H1 (cell line): Measurements from ENCODE around the gene STRA8. TPM values are rescaled to one million over a fixed set of nuclear protein-coding genes. Genes with fewer than 3 reads are reported as not detected.

ENCODE experiments used
- EP300 ChIP-seq, 2 experiments: IDR thresholded peaks; 1 replicate in 1 of 2; 2 replicates in 1 of 2; pipeline ENCODE4 v1.6.1; 2011 to 2012; ENCODE audit warnings: low read depth in 2 of 2, low read length in 2 of 2, mild to moderate bottlenecking in 2 of 2, borderline replicate concordance in 1 of 2, inconsistent platforms in 1 of 2, moderate library complexity in 1 of 2
- SP1 ChIP-seq: IDR thresholded peaks from 2 replicates; pipeline ENCODE4 v1.6.1; 2011; ENCODE audit warnings: low read depth, low read length
- polyA plus RNA-seq, 7 experiments: library from polyadenylated mRNA; depleted of rRNA in 3 of 7; stranded (reverse) in 5 of 7; unstranded in 2 of 7; fragments of >200 nt in 5 of 7; fragments of 200-250 nt in 2 of 7; gene quantifications; 1 replicate in 5 of 7; 2 replicates in 1 of 7; 4 replicates in 1 of 7; pipeline versions ENCODE4 v1.2.1 to v1.2.3, GENCODE V29; 2011 to 2013; ENCODE audit warnings: missing spikeins in 2 of 7, mixed read lengths in 2 of 7
- total RNA-seq: library from RNA; stranded (reverse); fragmentation: NEBNext Ultra II Directional; extraction: Animal tissue kit (Norgen Biotek cat#: 25700); gene quantifications from 2 replicates; pipeline ENCODE4 v1.2.1, GENCODE V29; 2021
- TF ChIP-seq, protein P1 (sequence below), 3 experiments: IDR thresholded peaks; 1 replicate in 2 of 3; 2 replicates in 1 of 3; pipeline versions ENCODE4 v1.5.1 to v1.6.1; 2011; ENCODE audit warnings: low read length in 3 of 3, mild to moderate bottlenecking in 3 of 3, inconsistent platforms in 2 of 3, low read depth in 1 of 3, moderate library complexity in 1 of 3; ENCODE audit not compliant: insufficient read depth in 1 of 3; ENCODE audit errors: control extremely low read depth in 1 of 3

STRA8 gene
- total and polyA plus RNA-seq, 2 of the 8 experiments (the other 6 are each of a cell fraction or from before 2014, with no cell fraction given), result not detected

DNA sequence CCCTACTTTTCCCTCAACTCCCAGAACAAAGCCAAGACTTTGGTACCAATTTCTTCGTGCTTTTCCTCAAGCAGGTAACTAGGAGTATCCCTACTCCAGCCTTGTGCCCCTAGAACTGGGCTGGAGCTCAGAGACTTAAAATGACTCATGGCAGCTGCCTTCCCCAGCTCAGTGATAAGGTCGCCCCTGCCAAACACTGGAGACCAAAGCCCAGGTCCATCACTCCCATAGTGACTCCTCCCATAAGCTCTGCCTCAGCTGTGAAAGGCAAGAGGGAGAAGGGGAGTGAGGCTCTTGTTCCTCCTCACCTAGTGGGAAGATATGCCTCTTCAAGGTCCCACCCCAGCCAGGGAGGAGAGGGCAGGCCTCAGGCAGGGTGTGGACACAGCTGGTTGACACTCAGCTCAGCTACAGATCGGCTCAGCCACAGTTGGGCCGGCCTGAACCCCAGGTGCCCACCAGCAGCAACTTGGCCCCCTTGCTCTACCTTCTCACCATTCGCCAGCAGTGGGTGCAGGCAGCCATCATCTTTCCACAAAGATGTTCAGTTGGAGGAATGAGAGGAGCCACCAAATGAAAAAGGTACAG lies 49.3 kb upstream of the STRA8 start (continued):
- TF ChIP-seq, protein P1, sequence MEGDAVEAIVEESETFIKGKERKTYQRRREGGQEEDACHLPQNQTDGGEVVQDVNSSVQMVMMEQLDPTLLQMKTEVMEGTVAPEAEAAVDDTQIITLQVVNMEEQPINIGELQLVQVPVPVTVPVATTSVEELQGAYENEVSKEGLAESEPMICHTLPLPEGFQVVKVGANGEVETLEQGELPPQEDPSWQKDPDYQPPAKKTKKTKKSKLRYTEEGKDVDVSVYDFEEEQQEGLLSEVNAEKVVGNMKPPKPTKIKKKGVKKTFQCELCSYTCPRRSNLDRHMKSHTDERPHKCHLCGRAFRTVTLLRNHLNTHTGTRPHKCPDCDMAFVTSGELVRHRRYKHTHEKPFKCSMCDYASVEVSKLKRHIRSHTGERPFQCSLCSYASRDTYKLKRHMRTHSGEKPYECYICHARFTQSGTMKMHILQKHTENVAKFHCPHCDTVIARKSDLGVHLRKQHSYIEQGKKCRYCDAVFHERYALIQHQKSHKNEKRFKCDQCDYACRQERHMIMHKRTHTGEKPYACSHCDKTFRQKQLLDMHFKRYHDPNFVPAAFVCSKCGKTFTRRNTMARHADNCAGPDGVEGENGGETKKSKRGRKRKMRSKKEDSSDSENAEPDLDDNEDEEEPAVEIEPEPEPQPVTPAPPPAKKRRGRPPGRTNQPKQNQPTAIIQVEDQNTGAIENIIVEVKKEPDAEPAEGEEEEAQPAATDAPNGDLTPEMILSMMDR (IDR thresholded peaks at IDR 0.05; ENCODE audit: control extremely low read depth in 1 of 3, insufficient read depth in 1 of 3, low read depth in 1 of 3, low read length in 3 of 3), result no peak
- TF ChIP-seq EP300 (IDR thresholded peaks at IDR 0.05; ENCODE audit: borderline replicate concordance in 1 of 2, low read depth in 2 of 2, low read length in 2 of 2) (no peak), SP1 (no peak)
